H9 (cell line): ENCODE measurements around the gene ECSIT. TPM values are rescaled to one million over a fixed set of nuclear protein-coding genes. Genes with fewer than 3 reads are reported as not detected.

ENCODE experiments used
- DNase-seq: peaks from one replicate; pipeline ENCODE4 v3.0.0-alpha.2; 2017
- H2AFZ ChIP-seq: one replicate; pipeline ENCODE4 v1.6.1; 2013; ENCODE audit warnings: mild to moderate bottlenecking, low read length, control low read depth, moderate library complexity
- H2AK5ac ChIP-seq: 2 replicates; pipeline ENCODE4 v1.6.1; 2013; ENCODE audit warnings: low read length, control low read depth, mixed read lengths; ENCODE audit not compliant: insufficient read length
- H2BK120ac ChIP-seq: one replicate; pipeline ENCODE4 v1.6.1; 2013; ENCODE audit warnings: low read depth, mild to moderate bottlenecking, low read length, control low read depth, inconsistent platforms; ENCODE audit not compliant: poor library complexity, severe bottlenecking
- H2BK12ac ChIP-seq: 2 replicates; pipeline ENCODE4 v1.6.1; 2013; ENCODE audit warnings: low read length, control low read depth, mixed read lengths, low read depth; ENCODE audit not compliant: insufficient read length
- H2BK15ac ChIP-seq: 2 replicates; pipeline ENCODE4 v1.6.1; 2013; ENCODE audit warnings: low read depth, low read length, control low read depth
- H2BK20ac ChIP-seq: one replicate; pipeline ENCODE4 v1.6.1; 2013; ENCODE audit warnings: low read depth, mild to moderate bottlenecking, low read length, control low read depth, inconsistent platforms; ENCODE audit not compliant: poor library complexity, severe bottlenecking
- H2BK5ac ChIP-seq: 2 replicates; pipeline ENCODE4 v1.6.1; 2013; ENCODE audit warnings: low read length, control low read depth, mixed read lengths; ENCODE audit not compliant: insufficient read length
- H3K14ac ChIP-seq: 2 replicates; pipeline ENCODE4 v1.6.1; 2013; ENCODE audit warnings: low read length, control low read depth; ENCODE audit not compliant: insufficient read depth
- H3K18ac ChIP-seq: 2 replicates; pipeline ENCODE4 v1.6.1; 2013; ENCODE audit warnings: low read depth, mild to moderate bottlenecking, mixed read lengths, low read length, control low read depth; ENCODE audit not compliant: insufficient read length
- H3K23ac ChIP-seq: 2 replicates; pipeline ENCODE4 v1.6.1; 2013; ENCODE audit warnings: low read length, control low read depth, mixed read lengths, low read depth; ENCODE audit not compliant: insufficient read length
- H3K23me2 ChIP-seq: 2 replicates; pipeline ENCODE4 v1.6.1; 2013; ENCODE audit warnings: low read depth, mild to moderate bottlenecking, mixed read lengths, low read length, control low read depth; ENCODE audit not compliant: insufficient read length, poor library complexity, severe bottlenecking
- H3K27ac ChIP-seq: 2 replicates; pipeline ENCODE4 v1.5.1; 2013; ENCODE audit warnings: low read length, control low read depth, mixed read lengths, low read depth; ENCODE audit not compliant: insufficient read length
- H3K27me3 ChIP-seq: 2 replicates; pipeline ENCODE4 v1.6.1; 2013; ENCODE audit warnings: low read length, control low read depth, inconsistent platforms; ENCODE audit not compliant: insufficient read depth
- H3K4ac ChIP-seq: 2 replicates; pipeline ENCODE4 v1.6.1; 2013; ENCODE audit warnings: low read depth, mild to moderate bottlenecking, control low read depth, inconsistent platforms, low read length, moderate library complexity
- H3K4me1 ChIP-seq: 2 replicates; pipeline ENCODE4 v1.6.1; 2013; ENCODE audit warnings: low read length, control low read depth, inconsistent platforms; ENCODE audit not compliant: insufficient read depth
- H3K4me2 ChIP-seq: 2 replicates; pipeline ENCODE4 v1.6.1; 2013; ENCODE audit warnings: low read length, control low read depth, mixed read lengths; ENCODE audit not compliant: insufficient read length, insufficient read depth
- H3K56ac ChIP-seq: 2 replicates; pipeline ENCODE4 v1.6.1; 2013; ENCODE audit warnings: low read depth, mild to moderate bottlenecking, mixed read lengths, low read length, control low read depth; ENCODE audit not compliant: insufficient read length
- H3K79me1 ChIP-seq: 2 replicates; pipeline ENCODE4 v1.6.1; 2013; ENCODE audit warnings: low read depth, mild to moderate bottlenecking, moderate library complexity, low read length, control low read depth, inconsistent platforms; ENCODE audit not compliant: insufficient read depth, poor library complexity, severe bottlenecking
- H3K79me2 ChIP-seq: 2 replicates; pipeline ENCODE4 v1.6.1; 2013; ENCODE audit warnings: low read length, control low read depth, inconsistent platforms; ENCODE audit not compliant: insufficient read depth
- H3K9ac ChIP-seq: 2 replicates; pipeline ENCODE4 v1.6.1; 2013; ENCODE audit warnings: low read length, control low read depth, mixed read lengths; ENCODE audit not compliant: insufficient read length; ENCODE audit errors: extremely low read depth
- H3K9me3 ChIP-seq: one replicate; pipeline ENCODE4 v1.6.1; 2013; ENCODE audit warnings: low read depth, low read length, inconsistent platforms; ENCODE audit not compliant: control insufficient read depth
- H3T11ph ChIP-seq: one replicate; pipeline ENCODE4 v1.6.1; 2013; ENCODE audit warnings: mild to moderate bottlenecking, low read length, control low read depth, inconsistent platforms
- H4K20me1 ChIP-seq: one replicate; pipeline ENCODE4 v1.6.1; 2013; ENCODE audit not compliant: control insufficient read depth, insufficient read length, insufficient read depth
- H4K5ac ChIP-seq: 2 replicates; pipeline ENCODE4 v1.6.1; 2013; ENCODE audit warnings: low read depth, mild to moderate bottlenecking, mixed read lengths, low read length, control low read depth; ENCODE audit not compliant: insufficient read length
- H4K8ac ChIP-seq: replicated peaks from 2 replicates; pipeline ENCODE4 v1.6.1; 2013; ENCODE audit warnings: low read length, control low read depth, mixed read lengths, low read depth; ENCODE audit not compliant: insufficient read length
- H4K91ac ChIP-seq: 2 replicates; pipeline ENCODE4 v1.6.1; 2013; ENCODE audit warnings: low read depth, mild to moderate bottlenecking, moderate library complexity, mixed read lengths, low read length, control low read depth; ENCODE audit not compliant: insufficient read length
- H3K27ac Mint-ChIP-seq, 3 experiments: 2 replicates in 2 of 3; 3 replicates in 1 of 3; pipeline ENCODE4 v1.8.0; 2020 to 2021; ENCODE audit warnings: mixed read lengths in 3 of 3, mild to moderate bottlenecking in 1 of 3, moderate library complexity in 1 of 3
- H3K27me3 Mint-ChIP-seq: 2 replicates; pipeline ENCODE4 v1.8.0; 2021; ENCODE audit warnings: low read depth, mild to moderate bottlenecking, moderate library complexity, mixed read lengths
- H3K36me3 Mint-ChIP-seq, 3 experiments: 2 replicates in 2 of 3; 3 replicates in 1 of 3; pipeline ENCODE4 v1.8.0; 2020 to 2021; ENCODE audit warnings: low read depth in 3 of 3, mixed read lengths in 3 of 3; ENCODE audit not compliant: insufficient read depth in 1 of 3
- H3K4me1 Mint-ChIP-seq, 2 experiments: 2 replicates each; pipeline ENCODE4 v1.8.0; 2020; ENCODE audit warnings: mixed read lengths in 2 of 2
- H3K4me3 Mint-ChIP-seq, 2 experiments: 2 replicates in 1 of 2; 3 replicates in 1 of 2; pipeline ENCODE4 v1.8.0; 2020 to 2021; ENCODE audit warnings: mild to moderate bottlenecking in 2 of 2, mixed read lengths in 2 of 2, moderate library complexity in 1 of 2
- H3K9me3 Mint-ChIP-seq, 2 experiments: 2 replicates in 1 of 2; 3 replicates in 1 of 2; pipeline ENCODE4 v1.8.0; 2020; ENCODE audit warnings: mild to moderate bottlenecking in 2 of 2, mixed read lengths in 2 of 2, moderate library complexity in 1 of 2
- WGBS: extraction: QIAGEN DNeasy Blood & Tissue Kit; methylation state at CpG from one replicate; pipeline ENCODE4 v1.1.7; 2013; ENCODE audit warnings: missing lambda C conversion rate, low lambda C conversion rate, mixed read lengths; ENCODE audit not compliant: insufficient read length; ENCODE audit errors: extremely low coverage; 5-methylcytosine and 5-hydroxymethylcytosine counted together
- total RNA-seq: library from RNA; stranded (reverse); gene quantifications from 2 replicates; pipeline ENCODE4 v1.2.1, GENCODE V29; 2021
- TF ChIP-seq, protein P1 (sequence below): fragments of 200-600 bp; sonication (generic); conservative IDR thresholded peaks from 3 replicates; pipeline ENCODE4 v1.8.0; 2021; ENCODE audit warnings: antibody characterized with exemption, mild to moderate bottlenecking

The ECSIT gene
- total RNA-seq, 1 experiment from 2014 or later: 42.4 TPM

DNA sequence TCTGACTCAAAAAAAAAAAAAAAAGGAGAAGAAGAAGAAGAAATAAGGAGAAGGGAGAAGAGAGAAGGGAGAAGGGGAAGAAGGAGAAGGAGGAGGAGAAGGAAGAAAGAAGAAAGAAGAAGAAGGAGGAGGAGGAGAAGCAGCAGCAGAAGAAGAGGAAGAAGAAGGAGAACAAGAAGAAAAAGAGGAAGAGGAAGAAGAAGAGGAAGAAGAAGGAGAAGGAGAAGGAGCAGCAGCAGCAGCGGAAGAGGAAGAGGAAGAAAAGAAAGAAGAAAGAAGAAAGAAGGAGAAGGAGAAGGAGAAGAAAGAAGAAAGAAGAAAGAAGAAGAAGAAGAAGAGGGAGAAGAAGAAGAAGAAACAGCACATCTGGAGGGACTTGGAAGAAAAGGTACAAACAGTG, 5.6 kb upstream of the ECSIT start:
- Histone ChIP-seq H3K27ac (no peak overlapping the region), H3K23ac (no peak overlapping the region), H3K79me1 (no peaks in the 10 kb centered on the region), H2AFZ (no peak overlapping the region), H2BK20ac (no peak overlapping the region), H2BK5ac (no peak overlapping the region), H4K20me1 (no peaks in the 10 kb centered on the region), H2BK15ac (no peak overlapping the region), H3K9me3 (no peaks in the 10 kb centered on the region), H3K4me2 (no peak overlapping the region), H4K5ac (no peak overlapping the region), H4K8ac (no peak overlapping the region), H3K9ac (no peak overlapping the region), H3K23me2 (peaks cover 2% of the 10 kb centered on the region), H2BK12ac (no peak overlapping the region), H3K56ac (no peak overlapping the region), H4K91ac (no peak overlapping the region), H2BK120ac (no peak overlapping the region), H3K14ac (no peak overlapping the region), H3K4ac (no peak overlapping the region), H3K4me1 (no peaks in the 10 kb centered on the region), H3K27me3 (no peaks in the 10 kb centered on the region), H3T11ph (no peak overlapping the region), H2AK5ac (no peak overlapping the region), H3K18ac (no peak overlapping the region), H3K79me2 (no peaks in the 10 kb centered on the region)
- Mint-ChIP-seq H3K27me3 (peaks cover 20% of the 10 kb centered on the region), H3K27ac (no peak overlapping the region; a peak in 1 of 7 replicates), H3K4me3 (peak overlapping the region in 1 of 2 experiments; percentile 3; a peak in 1 of 5 replicates), H3K4me1 (peaks cover 10 to 22% of the 10 kb centered on the region in 2 experiments), H3K36me3 (no peaks in the 10 kb centered on the region), H3K9me3 (no peaks in the 10 kb centered on the region; a peak in 1 of 5 replicates)
- DNase-seq: no peak
- no CpG with 5 or more reads among the region's 1 CpG for WGBS
- TF ChIP-seq, protein P1, sequence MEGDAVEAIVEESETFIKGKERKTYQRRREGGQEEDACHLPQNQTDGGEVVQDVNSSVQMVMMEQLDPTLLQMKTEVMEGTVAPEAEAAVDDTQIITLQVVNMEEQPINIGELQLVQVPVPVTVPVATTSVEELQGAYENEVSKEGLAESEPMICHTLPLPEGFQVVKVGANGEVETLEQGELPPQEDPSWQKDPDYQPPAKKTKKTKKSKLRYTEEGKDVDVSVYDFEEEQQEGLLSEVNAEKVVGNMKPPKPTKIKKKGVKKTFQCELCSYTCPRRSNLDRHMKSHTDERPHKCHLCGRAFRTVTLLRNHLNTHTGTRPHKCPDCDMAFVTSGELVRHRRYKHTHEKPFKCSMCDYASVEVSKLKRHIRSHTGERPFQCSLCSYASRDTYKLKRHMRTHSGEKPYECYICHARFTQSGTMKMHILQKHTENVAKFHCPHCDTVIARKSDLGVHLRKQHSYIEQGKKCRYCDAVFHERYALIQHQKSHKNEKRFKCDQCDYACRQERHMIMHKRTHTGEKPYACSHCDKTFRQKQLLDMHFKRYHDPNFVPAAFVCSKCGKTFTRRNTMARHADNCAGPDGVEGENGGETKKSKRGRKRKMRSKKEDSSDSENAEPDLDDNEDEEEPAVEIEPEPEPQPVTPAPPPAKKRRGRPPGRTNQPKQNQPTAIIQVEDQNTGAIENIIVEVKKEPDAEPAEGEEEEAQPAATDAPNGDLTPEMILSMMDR: no peak
